CD8-positive, alpha-beta memory T cell (primary cell): ENCODE data around the gene OPN1MW. TPM values are rescaled to one million over a fixed set of nuclear protein-coding genes. Genes with fewer than 3 reads are reported as not detected.
A peak's percentile ranks its signal among the peaks of the same experiment; 100 is the strongest.
"Not testable (repeated sequence)": the region's sequence is repeated elsewhere in the genome, so short reads cannot be mapped to it uniquely, and the experiment has no call there.

Experiments used
- CTCF ChIA-PET: fragments of 350-600 bp; sonication (Branson Sonifier 250); formaldehyde crosslinking; loops from one replicate; lab custom pipeline; 2021; ENCODE audit warnings: antibody characterized with exemption; lab: Charles Lee
- POLR2A ChIA-PET: fragments of 350-600 bp; sonication (Branson Sonifier 250); formaldehyde crosslinking; loops from one replicate; lab custom pipeline; 2021; ENCODE audit warnings: antibody characterized with exemption; lab: Charles Lee
- DNase-seq, 5 donors: peaks; one replicate each; pipeline versions ENCODE4 v3.0.0 to v3.0.0-alpha.2; 2020 to 2022; ENCODE audit warnings: mixed read lengths in 1 of 5
- H3K27ac ChIP-seq: one replicate; pipeline ENCODE4 v1.7.0; 2013; ENCODE audit warnings: low read depth, mild to moderate bottlenecking, low read length, moderate library complexity
- H3K27me3 ChIP-seq: 2 replicates; pipeline ENCODE4 v1.7.0; 2013; ENCODE audit warnings: low read length, mild to moderate bottlenecking; ENCODE audit not compliant: insufficient read depth, poor library complexity, severe bottlenecking
- H3K36me3 ChIP-seq: 2 replicates; pipeline ENCODE4 v1.7.0; 2013; ENCODE audit warnings: mild to moderate bottlenecking, low read length, moderate library complexity; ENCODE audit not compliant: insufficient read depth
- H3K4me1 ChIP-seq: 2 replicates; pipeline ENCODE4 v1.7.0; 2013; ENCODE audit warnings: mild to moderate bottlenecking, low read length, moderate library complexity; ENCODE audit not compliant: insufficient read depth
- H3K4me3 ChIP-seq: 2 replicates; pipeline ENCODE4 v1.7.0; 2013; ENCODE audit warnings: mild to moderate bottlenecking, low read length
- H3K9me3 ChIP-seq: 2 replicates; pipeline ENCODE4 v1.7.0; 2013; ENCODE audit warnings: mild to moderate bottlenecking, low read length
- H3K27ac Mint-ChIP-seq, 8 donors: one replicate each; pipeline ENCODE4 v1.8.0; 2020 to 2021; ENCODE audit warnings: mixed read lengths in 8 of 8, mild to moderate bottlenecking in 6 of 8, inconsistent platforms in 3 of 8, moderate library complexity in 3 of 8
- H3K27me3 Mint-ChIP-seq, 2 donors: one replicate each; pipeline ENCODE4 v1.8.0; 2020 to 2021; ENCODE audit warnings: mixed read lengths in 2 of 2, mild to moderate bottlenecking in 1 of 2, moderate library complexity in 1 of 2
- H3K36me3 Mint-ChIP-seq, 3 donors: one replicate each; pipeline ENCODE4 v1.8.0; 2020 to 2021; ENCODE audit warnings: mixed read lengths in 3 of 3, inconsistent platforms in 1 of 3, mild to moderate bottlenecking in 1 of 3
- H3K4me1 Mint-ChIP-seq, 3 donors: one replicate each; pipeline ENCODE4 v1.8.0; 2020 to 2021; ENCODE audit warnings: mixed read lengths in 3 of 3, inconsistent platforms in 1 of 3, mild to moderate bottlenecking in 1 of 3
- H3K4me3 Mint-ChIP-seq, 7 donors: one replicate each; pipeline ENCODE4 v1.8.0; 2020 to 2021; ENCODE audit warnings: mixed read lengths in 7 of 7, mild to moderate bottlenecking in 6 of 7, moderate library complexity in 4 of 7, inconsistent platforms in 2 of 7
- H3K9me3 Mint-ChIP-seq, 5 donors: one replicate each; pipeline ENCODE4 v1.8.0; 2020 to 2022; ENCODE audit warnings: mixed read lengths in 5 of 5, mild to moderate bottlenecking in 3 of 5, moderate library complexity in 2 of 5, inconsistent platforms in 1 of 5
- polyA plus RNA-seq: library from polyadenylated mRNA; unstranded; fragments of 300-500 nt; fragmentation: Illumina TruSeq; gene quantifications from one replicate; pipeline ENCODE4 v1.2.3, GENCODE V29; 2021
- total RNA-seq, 2 experiments: library from RNA; stranded (reverse); gene quantifications; one replicate each; pipeline ENCODE4 v1.2.3, GENCODE V29; 2021

The OPN1MW gene
- total and polyA plus RNA-seq, 3 experiments from 2014 or later = not detected

DNA sequence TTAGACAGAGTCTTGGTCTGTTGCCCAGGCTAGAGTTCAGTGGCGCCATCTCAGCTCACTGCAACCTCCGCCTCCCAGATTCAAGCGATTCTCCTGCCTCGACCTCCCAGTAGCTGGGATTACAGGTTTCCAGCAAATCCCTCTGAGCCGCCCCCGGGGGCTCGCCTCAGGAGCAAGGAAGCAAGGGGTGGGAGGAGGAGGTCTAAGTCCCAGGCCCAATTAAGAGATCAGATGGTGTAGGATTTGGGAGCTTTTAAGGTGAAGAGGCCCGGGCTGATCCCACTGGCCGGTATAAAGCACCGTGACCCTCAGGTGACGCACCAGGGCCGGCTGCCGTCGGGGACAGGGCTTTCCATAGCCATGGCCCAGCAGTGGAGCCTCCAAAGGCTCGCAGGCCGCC lies 37.1 kb downstream of the OPN1MW start, which contains the start of gene OPN1MW2:
Gene OPN1MW2 (plus strand): TSS at position 301 of the 400 bp plus-strand sequence. CDS start 60 bp downstream, at position 361.
- H3K4me1 Mint-ChIP-seq, H3K36me3 ChIP-seq, H3K4me3 ChIP-seq, H3K36me3 Mint-ChIP-seq, H3K9me3 Mint-ChIP-seq, H3K27ac Mint-ChIP-seq, H3K27me3 Mint-ChIP-seq, H3K27me3 ChIP-seq, H3K4me3 Mint-ChIP-seq, H3K9me3 ChIP-seq, CTCF ChIA-PET, DNase-seq, H3K4me1 ChIP-seq, POLR2A ChIA-PET, H3K27ac ChIP-seq: not testable (repeated sequence)

DNA sequence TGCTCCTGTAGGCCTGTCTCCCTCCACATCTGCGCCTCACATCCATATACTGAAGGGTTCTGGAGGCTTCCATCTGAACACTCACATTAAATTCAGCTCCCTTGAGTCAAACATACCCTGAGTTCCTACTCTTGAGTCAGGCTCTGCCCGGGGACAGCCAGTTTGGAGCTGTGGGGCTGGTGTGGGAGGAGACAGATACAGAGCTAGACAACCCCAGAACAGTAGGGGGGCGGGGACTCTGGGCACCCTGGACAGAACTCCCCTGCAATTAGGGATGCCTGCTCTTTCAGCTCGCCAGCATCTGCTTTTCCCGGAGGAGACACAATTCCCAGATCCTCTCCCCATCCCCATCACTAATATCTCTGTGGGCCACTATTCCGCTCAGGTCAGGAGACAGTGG lies 42.9 kb downstream of the OPN1MW start:
- H3K27me3 Mint-ChIP-seq, H3K27ac Mint-ChIP-seq, DNase-seq, H3K27me3 ChIP-seq, H3K9me3 ChIP-seq, H3K36me3 ChIP-seq, CTCF ChIA-PET, H3K4me3 Mint-ChIP-seq, H3K4me1 Mint-ChIP-seq, H3K36me3 Mint-ChIP-seq, H3K4me1 ChIP-seq, H3K4me3 ChIP-seq, H3K27ac ChIP-seq, POLR2A ChIA-PET, H3K9me3 Mint-ChIP-seq: not testable (repeated sequence)

DNA sequence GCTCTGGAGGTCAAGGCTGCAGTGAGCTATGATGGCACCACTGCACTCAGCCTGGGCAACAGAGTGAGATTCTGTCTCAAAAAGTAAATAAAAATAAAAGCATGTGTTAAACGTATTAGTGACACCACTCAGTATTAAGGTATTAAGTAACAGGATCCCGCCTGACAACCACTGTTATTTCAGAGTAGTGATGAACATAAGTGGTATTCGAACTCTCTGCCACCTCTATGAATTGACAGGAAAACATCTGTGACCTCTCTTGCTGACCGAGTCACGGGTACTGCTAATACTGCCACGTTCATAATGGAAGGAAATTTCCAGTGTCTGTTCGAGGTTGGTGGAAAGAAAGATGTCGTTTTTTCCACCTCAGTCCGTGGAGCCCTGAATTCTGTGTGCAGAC lies 44.3 kb downstream of the OPN1MW start:
- H3K4me1 ChIP-seq, H3K36me3 ChIP-seq, H3K9me3 ChIP-seq, H3K4me1 Mint-ChIP-seq, H3K27ac ChIP-seq, CTCF ChIA-PET, DNase-seq, POLR2A ChIA-PET, H3K27me3 ChIP-seq, H3K27me3 Mint-ChIP-seq, H3K4me3 ChIP-seq, H3K4me3 Mint-ChIP-seq, H3K27ac Mint-ChIP-seq, H3K36me3 Mint-ChIP-seq, H3K9me3 Mint-ChIP-seq: not testable (repeated sequence)

DNA sequence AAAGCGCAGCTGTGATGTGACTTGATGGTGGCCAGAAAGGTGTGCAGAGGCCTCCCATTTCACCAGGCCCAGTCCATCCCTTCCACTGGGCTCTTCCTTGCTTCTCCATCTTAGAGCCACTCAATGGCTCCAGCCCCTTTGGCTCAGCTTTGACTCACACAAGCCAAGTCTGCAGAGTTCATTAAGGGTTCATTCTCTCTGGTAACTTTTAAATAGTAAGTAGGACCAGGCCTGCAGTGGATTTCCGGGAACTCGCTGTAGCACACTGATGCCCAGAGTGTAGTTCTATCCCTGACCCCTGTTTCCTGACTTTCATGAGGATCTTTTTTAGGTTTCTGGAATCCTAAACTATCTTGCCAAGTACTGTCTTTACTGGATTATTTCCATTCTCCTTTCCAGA lies 49.0 kb downstream of the OPN1MW start:
- H3K27ac ChIP-seq, H3K4me1 ChIP-seq, H3K27ac Mint-ChIP-seq, CTCF ChIA-PET, H3K4me3 ChIP-seq, H3K4me1 Mint-ChIP-seq, H3K9me3 Mint-ChIP-seq, H3K36me3 ChIP-seq, POLR2A ChIA-PET, H3K36me3 Mint-ChIP-seq, DNase-seq, H3K27me3 Mint-ChIP-seq, H3K9me3 ChIP-seq, H3K27me3 ChIP-seq, H3K4me3 Mint-ChIP-seq: not testable (repeated sequence)

DNA sequence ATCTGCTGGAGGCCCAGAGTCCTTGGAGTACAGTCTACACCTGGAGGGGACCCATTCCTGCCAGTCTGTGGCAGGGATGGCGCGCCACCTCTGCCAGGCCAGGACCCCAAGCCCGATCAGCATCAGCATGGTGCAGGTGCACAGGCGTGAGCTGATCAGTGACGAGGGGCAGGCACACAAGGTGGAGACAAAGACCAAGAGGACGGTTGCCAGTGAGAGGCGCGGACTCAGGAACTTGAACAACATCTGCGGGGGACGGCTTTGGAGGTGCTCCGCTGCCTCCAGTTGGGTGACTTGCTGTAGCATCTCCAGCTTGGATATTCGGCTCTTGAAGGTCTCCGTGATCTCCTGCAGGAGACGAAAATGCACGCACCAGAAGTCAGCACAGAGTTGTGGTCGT lies 51.2 kb downstream of the OPN1MW start:
- H3K4me1 Mint-ChIP-seq, H3K27me3 Mint-ChIP-seq, H3K9me3 ChIP-seq, H3K36me3 ChIP-seq, DNase-seq, H3K27me3 ChIP-seq, POLR2A ChIA-PET, H3K27ac Mint-ChIP-seq, CTCF ChIA-PET, H3K4me3 ChIP-seq, H3K36me3 Mint-ChIP-seq, H3K9me3 Mint-ChIP-seq, H3K4me3 Mint-ChIP-seq, H3K4me1 ChIP-seq, H3K27ac ChIP-seq: not testable (repeated sequence)

DNA sequence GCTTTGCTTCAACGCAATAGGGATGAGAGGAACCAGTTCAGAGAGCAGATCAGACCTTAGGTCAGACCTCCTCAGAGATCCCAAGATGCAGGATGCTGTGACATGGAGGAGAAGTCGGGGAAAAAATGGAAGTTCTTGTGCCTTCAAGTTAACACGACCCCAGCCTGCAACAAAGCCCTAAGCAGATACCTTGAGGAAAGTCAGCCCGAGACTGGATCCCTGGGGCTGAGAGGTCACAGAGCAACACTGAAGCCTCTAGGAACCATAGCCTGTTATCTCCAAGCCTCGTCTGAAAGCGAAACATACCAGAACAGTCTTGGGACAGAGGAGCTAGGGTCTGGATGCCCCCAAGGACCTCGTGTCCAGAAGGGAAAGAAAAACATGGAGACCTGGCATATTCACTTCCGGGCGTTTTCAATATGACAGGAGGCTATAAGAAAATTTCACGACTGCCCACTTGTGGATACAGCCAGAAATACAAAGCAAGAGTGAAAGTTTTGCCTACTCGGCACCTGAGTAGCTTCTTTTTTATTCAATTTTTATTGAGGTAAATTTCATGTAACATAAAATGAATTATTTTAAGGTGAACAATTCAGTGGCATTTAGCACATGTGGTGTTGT lies 56.7 kb downstream of the OPN1MW start:
- H3K4me3 Mint-ChIP-seq, H3K9me3 ChIP-seq, H3K27ac ChIP-seq, H3K27me3 ChIP-seq, H3K27ac Mint-ChIP-seq, H3K9me3 Mint-ChIP-seq, CTCF ChIA-PET, H3K4me1 Mint-ChIP-seq, H3K36me3 ChIP-seq, H3K27me3 Mint-ChIP-seq, H3K4me1 ChIP-seq, H3K36me3 Mint-ChIP-seq, POLR2A ChIA-PET, DNase-seq, H3K4me3 ChIP-seq: not testable (repeated sequence)

DNA sequence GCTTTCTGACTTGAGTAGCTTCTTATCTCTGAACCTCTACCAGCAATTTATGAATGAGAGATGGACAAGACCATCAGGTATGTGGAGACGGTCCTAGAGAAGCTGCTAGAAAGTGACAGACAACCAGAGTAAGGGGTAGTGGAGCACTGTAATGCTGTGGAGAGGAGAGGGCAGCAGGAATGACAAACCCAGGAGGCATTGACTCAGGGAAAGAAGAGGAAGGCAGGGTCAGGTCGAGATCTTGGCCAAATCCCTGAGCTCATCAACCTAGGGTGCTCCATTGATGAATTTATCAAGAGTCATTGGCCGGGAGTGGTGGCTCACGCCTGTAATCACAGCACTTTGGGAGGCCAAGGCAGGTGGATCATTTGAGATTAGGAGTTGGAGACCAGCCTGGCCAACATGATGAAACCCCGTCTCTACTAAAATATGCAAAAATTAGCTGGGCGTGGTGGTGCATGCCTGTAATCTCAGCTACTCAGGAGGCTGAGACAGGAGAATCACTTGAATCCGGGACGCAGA lies 57.6 kb downstream of the OPN1MW start:
- H3K27me3 Mint-ChIP-seq, H3K4me1 ChIP-seq, H3K36me3 ChIP-seq, H3K4me1 Mint-ChIP-seq, DNase-seq, H3K4me3 ChIP-seq, H3K9me3 ChIP-seq, H3K36me3 Mint-ChIP-seq, H3K4me3 Mint-ChIP-seq, H3K27ac ChIP-seq, H3K9me3 Mint-ChIP-seq, POLR2A ChIA-PET, H3K27me3 ChIP-seq: not testable (repeated sequence)
- CTCF ChIA-PET = interaction anchor here (0.7 kb wide), 1 partner anchor 114 kb away, joined by 4 read pairs; no protein-coding TSS in a partner anchor
- peak overlapping the region in 3 of 8 donors; percentile 2 to 90 (median 57) for H3K27ac Mint-ChIP-seq
